ENCODE measurements around the gene ARMC3. TPM values are rescaled to one million over a fixed set of nuclear protein-coding genes. Genes with fewer than 3 reads are reported as not detected.

The ARMC3 gene
- total RNA-seq, 1 experiment from 2014 or later = 0.28 TPM

DNA sequence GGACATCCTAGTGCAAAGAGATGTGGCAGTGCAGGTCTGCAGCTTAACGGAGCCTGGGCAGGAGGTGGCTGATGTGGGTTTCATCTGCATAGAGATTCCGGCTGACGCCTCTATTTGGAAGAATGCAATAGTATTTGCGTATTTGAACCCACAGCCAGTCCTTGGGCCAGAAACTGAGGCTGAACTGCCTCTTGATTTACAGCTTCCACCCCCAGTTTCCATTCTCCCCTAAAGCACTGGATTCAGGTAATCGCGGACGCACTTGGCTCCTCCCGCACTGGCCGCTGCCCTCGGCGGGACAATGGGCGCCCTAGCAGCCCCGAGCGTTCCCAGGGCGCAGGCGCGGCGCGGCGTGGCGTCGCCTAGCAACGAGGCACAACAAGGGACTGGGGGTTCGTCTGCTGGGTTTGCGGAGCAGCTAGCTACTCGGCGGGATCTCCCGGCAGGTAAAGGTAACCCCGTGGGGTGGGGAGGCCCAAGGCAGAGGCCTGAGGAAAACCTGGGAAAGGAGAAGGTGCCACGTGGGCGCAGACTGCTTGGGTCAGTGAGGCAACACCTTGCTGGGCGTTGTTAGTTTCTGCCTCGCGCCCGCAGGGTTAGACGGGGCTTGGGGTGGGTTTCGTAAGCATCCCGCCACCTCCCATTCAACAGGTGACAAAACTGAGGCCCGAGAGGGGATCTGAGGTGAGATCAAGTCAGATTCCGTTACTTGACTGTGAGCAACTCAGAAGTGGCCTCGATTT, at the start of gene ARMC3 (continued):
- TF ChIP-seq, protein P1, sequence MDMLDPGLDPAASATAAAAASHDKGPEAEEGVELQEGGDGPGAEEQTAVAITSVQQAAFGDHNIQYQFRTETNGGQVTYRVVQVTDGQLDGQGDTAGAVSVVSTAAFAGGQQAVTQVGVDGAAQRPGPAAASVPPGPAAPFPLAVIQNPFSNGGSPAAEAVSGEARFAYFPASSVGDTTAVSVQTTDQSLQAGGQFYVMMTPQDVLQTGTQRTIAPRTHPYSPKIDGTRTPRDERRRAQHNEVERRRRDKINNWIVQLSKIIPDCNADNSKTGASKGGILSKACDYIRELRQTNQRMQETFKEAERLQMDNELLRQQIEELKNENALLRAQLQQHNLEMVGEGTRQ (CRISPR knock-in tag; IDR thresholded peaks at IDR 0.05) = 0 out of 2 replicates have a peak, but pooled peaks have one; percentile 8
- TF ChIP-seq PRRX2 (CRISPR knock-in tag; IDR thresholded peaks at IDR 0.05) (no peak), ZNF232 (CRISPR knock-in tag; IDR thresholded peaks at IDR 0.05) (no peak), ZNF219 (CRISPR knock-in tag; IDR thresholded peaks at IDR 0.05; ENCODE audit: borderline replicate concordance) (no peak), CBFB (CRISPR knock-in tag; IDR thresholded peaks at IDR 0.05; ENCODE audit: low read depth) (no peak), ZBTB21 (CRISPR knock-in tag; IDR thresholded peaks at IDR 0.05; ENCODE audit: borderline replicate concordance) (no peak), RELA (CRISPR knock-in tag; IDR thresholded peaks at IDR 0.05; ENCODE audit: borderline replicate concordance) (no peak), ZNF671 (CRISPR knock-in tag; IDR thresholded peaks at IDR 0.05) (no peak)
- TF ChIP-seq, protein P2, sequence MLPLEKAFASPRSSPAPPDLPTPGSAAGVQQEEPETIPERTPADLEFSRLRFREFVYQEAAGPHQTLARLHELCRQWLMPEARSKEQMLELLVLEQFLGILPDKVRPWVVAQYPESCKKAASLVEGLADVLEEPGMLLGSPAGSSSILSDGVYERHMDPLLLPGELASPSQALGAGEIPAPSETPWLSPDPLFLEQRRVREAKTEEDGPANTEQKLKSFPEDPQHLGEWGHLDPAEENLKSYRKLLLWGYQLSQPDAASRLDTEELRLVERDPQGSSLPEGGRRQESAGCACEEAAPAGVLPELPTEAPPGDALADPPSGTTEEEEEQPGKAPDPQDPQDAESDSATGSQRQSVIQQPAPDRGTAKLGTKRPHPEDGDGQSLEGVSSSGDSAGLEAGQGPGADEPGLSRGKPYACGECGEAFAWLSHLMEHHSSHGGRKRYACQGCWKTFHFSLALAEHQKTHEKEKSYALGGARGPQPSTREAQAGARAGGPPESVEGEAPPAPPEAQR (CRISPR knock-in tag; IDR thresholded peaks at IDR 0.05) = no peak
- TF ChIP-seq, protein P3, sequence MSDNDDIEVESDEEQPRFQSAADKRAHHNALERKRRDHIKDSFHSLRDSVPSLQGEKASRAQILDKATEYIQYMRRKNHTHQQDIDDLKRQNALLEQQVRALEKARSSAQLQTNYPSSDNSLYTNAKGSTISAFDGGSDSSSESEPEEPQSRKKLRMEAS (CRISPR knock-in tag; IDR thresholded peaks at IDR 0.05) = peak; percentile 60

DNA sequence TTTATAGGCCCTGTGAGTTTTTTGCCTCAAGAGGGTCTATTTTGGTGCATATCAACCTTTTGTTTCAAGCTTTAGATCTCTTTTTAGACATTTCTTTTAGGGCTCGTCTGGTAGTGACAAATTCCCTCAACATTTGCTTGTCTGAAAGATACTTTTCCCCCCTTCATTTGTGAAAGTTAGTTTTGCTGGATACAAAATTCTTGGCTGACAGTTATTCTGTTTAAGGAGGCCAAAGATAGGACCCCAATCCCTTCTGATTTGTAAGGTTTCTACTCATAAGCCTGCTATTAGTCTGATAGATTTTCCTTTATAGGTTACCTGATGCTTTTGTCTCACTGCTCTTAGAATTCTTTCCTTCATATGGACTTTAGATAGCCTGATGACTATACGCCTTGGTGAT, 36.1 kb upstream of the ARMC3 start:
- no peak for ATAC-seq
- Mint-ChIP-seq H3K4me1 (peaks cover 14% of the 10 kb centered on the region), H3K4me3 (no peak overlapping the region), H3K9me3 (peaks cover 53% of the 10 kb centered on the region), H3K36me3 (peaks cover 37% of the 10 kb centered on the region), H3K27ac (no peak overlapping the region), H3K27me3 (ENCODE audit: low read depth) (no peaks in the 10 kb centered on the region; the same call in 1 of the 2 replicates)
- ChIA-PET POLR2A (no interaction called here), CTCF (no interaction called here)
- TF ChIP-seq NR3C1 (CRISPR knock-in tag; conservative IDR thresholded peaks at IDR 0.05; ENCODE audit: low read depth) (no peak), OVOL2 (CRISPR knock-in tag; IDR thresholded peaks at IDR 0.05; ENCODE audit: borderline replicate concordance) (no peak), SP1 (CRISPR knock-in tag; conservative IDR thresholded peaks at IDR 0.05) (no peak), GRHL2 (CRISPR knock-in tag; IDR thresholded peaks at IDR 0.05; ENCODE audit: insufficient replicate concordance, severe bottlenecking) (no peak), ZNF416 (CRISPR knock-in tag; IDR thresholded peaks at IDR 0.05) (no peak), SOX15 (CRISPR knock-in tag; IDR thresholded peaks at IDR 0.05) (no peak), NR1H2 (CRISPR knock-in tag; IDR thresholded peaks at IDR 0.05) (no peak), TEAD1 (CRISPR knock-in tag; IDR thresholded peaks at IDR 0.05) (no peak), ELF4 (CRISPR knock-in tag; IDR thresholded peaks at IDR 0.05; ENCODE audit: low read depth) (no peak), RORB (CRISPR knock-in tag; IDR thresholded peaks at IDR 0.05) (no peak), ETV6 (CRISPR knock-in tag; IDR thresholded peaks at IDR 0.05) (no peak), ESRRA (CRISPR knock-in tag; IDR thresholded peaks at IDR 0.05; ENCODE audit: borderline replicate concordance) (no peak)
- TF ChIP-seq, protein P4, sequence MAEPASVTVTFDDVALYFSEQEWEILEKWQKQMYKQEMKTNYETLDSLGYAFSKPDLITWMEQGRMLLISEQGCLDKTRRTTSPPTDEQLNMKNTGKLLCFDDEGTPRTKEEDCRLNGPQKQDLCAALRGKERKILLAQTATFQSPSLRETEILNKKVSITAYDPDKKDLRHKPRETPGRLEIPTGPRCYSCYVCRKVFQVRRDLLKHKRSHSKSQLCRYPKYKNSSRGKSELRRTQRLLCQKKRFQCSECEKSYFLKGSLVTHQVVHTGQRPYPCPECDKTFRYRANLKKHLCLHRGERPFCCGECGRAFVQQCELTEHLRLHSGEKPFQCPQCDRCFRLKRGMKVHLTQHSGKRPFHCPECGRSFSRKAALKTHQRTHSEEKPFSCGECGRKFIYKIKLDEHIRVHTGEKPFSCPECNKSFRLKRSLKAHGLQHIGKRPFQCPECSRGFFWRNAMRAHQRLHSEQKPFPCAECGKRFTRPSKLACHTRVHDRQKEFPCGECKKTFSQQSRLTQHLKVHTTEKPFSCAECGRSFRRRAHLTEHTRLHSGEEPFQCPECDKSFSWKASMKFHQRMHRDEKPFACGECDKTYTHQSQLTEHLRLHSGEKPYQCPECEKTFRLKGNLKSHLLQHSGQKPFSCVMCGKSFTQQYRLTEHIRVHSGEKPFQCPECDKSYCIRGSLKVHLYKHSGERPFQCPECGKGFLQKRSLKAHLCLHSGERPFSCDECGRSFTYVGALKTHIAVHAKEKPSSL (CRISPR knock-in tag; conservative IDR thresholded peaks at IDR 0.05) = no peak
- TF ChIP-seq, protein P5, sequence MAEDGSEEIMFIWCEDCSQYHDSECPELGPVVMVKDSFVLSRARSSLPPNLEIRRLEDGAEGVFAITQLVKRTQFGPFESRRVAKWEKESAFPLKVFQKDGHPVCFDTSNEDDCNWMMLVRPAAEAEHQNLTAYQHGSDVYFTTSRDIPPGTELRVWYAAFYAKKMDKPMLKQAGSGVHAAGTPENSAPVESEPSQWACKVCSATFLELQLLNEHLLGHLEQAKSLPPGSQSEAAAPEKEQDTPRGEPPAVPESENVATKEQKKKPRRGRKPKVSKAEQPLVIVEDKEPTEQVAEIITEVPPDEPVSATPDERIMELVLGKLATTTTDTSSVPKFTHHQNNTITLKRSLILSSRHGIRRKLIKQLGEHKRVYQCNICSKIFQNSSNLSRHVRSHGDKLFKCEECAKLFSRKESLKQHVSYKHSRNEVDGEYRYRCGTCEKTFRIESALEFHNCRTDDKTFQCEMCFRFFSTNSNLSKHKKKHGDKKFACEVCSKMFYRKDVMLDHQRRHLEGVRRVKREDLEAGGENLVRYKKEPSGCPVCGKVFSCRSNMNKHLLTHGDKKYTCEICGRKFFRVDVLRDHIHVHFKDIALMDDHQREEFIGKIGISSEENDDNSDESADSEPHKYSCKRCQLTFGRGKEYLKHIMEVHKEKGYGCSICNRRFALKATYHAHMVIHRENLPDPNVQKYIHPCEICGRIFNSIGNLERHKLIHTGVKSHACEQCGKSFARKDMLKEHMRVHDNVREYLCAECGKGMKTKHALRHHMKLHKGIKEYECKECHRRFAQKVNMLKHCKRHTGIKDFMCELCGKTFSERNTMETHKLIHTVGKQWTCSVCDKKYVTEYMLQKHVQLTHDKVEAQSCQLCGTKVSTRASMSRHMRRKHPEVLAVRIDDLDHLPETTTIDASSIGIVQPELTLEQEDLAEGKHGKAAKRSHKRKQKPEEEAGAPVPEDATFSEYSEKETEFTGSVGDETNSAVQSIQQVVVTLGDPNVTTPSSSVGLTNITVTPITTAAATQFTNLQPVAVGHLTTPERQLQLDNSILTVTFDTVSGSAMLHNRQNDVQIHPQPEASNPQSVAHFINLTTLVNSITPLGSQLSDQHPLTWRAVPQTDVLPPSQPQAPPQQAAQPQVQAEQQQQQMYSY (CRISPR knock-in tag; IDR thresholded peaks at IDR 0.05) = no peak
- TF ChIP-seq, protein P6, sequence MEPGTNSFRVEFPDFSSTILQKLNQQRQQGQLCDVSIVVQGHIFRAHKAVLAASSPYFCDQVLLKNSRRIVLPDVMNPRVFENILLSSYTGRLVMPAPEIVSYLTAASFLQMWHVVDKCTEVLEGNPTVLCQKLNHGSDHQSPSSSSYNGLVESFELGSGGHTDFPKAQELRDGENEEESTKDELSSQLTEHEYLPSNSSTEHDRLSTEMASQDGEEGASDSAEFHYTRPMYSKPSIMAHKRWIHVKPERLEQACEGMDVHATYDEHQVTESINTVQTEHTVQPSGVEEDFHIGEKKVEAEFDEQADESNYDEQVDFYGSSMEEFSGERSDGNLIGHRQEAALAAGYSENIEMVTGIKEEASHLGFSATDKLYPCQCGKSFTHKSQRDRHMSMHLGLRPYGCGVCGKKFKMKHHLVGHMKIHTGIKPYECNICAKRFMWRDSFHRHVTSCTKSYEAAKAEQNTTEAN (CRISPR knock-in tag; IDR thresholded peaks at IDR 0.05) = no peak
- TF ChIP-seq, protein P7, sequence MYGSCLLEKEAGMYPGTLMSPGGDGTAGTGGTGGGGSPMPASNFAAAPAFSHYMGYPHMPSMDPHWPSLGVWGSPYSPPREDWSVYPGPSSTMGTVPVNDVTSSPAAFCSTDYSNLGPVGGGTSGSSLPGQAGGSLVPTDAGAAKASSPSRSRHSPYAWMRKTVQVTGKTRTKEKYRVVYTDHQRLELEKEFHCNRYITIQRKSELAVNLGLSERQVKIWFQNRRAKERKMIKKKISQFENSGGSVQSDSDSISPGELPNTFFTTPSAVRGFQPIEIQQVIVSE (CRISPR knock-in tag; IDR thresholded peaks at IDR 0.05; ENCODE audit: borderline replicate concordance) = no peak
- TF ChIP-seq, protein P8, sequence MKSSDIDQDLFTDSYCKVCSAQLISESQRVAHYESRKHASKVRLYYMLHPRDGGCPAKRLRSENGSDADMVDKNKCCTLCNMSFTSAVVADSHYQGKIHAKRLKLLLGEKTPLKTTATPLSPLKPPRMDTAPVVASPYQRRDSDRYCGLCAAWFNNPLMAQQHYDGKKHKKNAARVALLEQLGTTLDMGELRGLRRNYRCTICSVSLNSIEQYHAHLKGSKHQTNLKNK (CRISPR knock-in tag; IDR thresholded peaks at IDR 0.05) = no peak
- no peak for DNase-seq (ENCODE audit: low spot score)
